HepG2 (cell line): ENCODE measurements around the gene MADCAM1. TPM values are rescaled to one million over a fixed set of nuclear protein-coding genes. Genes with fewer than 3 reads are reported as not detected.

ENCODE experiments used
- ARHGAP35 ChIP-seq: sonication (generic); formaldehyde crosslinking; IDR thresholded peaks from 2 replicates; pipeline ENCODE4 v1.9.0; 2022; ENCODE audit warnings: mild to moderate bottlenecking, inconsistent platforms, moderate library complexity, missing genetic modification reagents, borderline replicate concordance
- ATF7-NPFF ChIP-seq: sonication (generic); formaldehyde crosslinking; IDR thresholded peaks from 2 replicates; pipeline ENCODE4 v1.8.1; 2023; ENCODE audit warnings: mild to moderate bottlenecking, low read depth, missing genetic modification reagents, moderate library complexity
- DR1 ChIP-seq: sonication (generic); formaldehyde crosslinking; IDR thresholded peaks from 2 replicates; pipeline ENCODE4 v1.8.0; 2021; ENCODE audit warnings: mild to moderate bottlenecking, missing genetic modification reagents, inconsistent platforms
- ELF1 ChIP-seq: sonication (generic); formaldehyde crosslinking; IDR thresholded peaks from 2 replicates; pipeline ENCODE4 v1.4.0; 2020; ENCODE audit warnings: missing genetic modification reagents
- SIX4 ChIP-seq: sonication (generic); formaldehyde crosslinking; IDR thresholded peaks from 2 replicates; pipeline ENCODE4 v1.4.0; 2020; ENCODE audit warnings: missing genetic modification reagents
- SMAD9 ChIP-seq: sonication (generic); formaldehyde crosslinking; IDR thresholded peaks from 2 replicates; pipeline ENCODE4 v1.5.1; 2020; ENCODE audit warnings: mild to moderate bottlenecking, missing genetic modification reagents
- SMARCC2 ChIP-seq: fragments of 450-650 bp; IDR thresholded peaks from 2 replicates; pipeline ENCODE4 v1.6.1; 2017; ENCODE audit warnings: antibody characterized with exemption, mild to moderate bottlenecking
- ZBTB38 ChIP-seq: sonication (generic); formaldehyde crosslinking; IDR thresholded peaks from 2 replicates; pipeline ENCODE4 v1.5.1; 2020; ENCODE audit warnings: mild to moderate bottlenecking, missing genetic modification reagents
- ZFP36L2 ChIP-seq: sonication (generic); formaldehyde crosslinking; IDR thresholded peaks from 2 replicates; pipeline ENCODE4 v1.4.0; 2020; ENCODE audit warnings: missing genetic modification reagents
- ZNF263 ChIP-seq: sonication (generic); formaldehyde crosslinking; IDR thresholded peaks from 2 replicates; pipeline ENCODE4 v1.4.0; 2020; ENCODE audit warnings: missing genetic modification reagents
- ZNF296 ChIP-seq: sonication (generic); formaldehyde crosslinking; conservative IDR thresholded peaks from 2 replicates; pipeline ENCODE4 v1.5.0; 2020; ENCODE audit warnings: mild to moderate bottlenecking, missing genetic modification reagents
- ZNF749 ChIP-seq: sonication (generic); formaldehyde crosslinking; IDR thresholded peaks from 2 replicates; pipeline ENCODE4 v1.8.0; 2022; ENCODE audit warnings: mild to moderate bottlenecking, missing genetic modification reagents, moderate library complexity, borderline replicate concordance
- polyA plus RNA-seq, 8 experiments: library from polyadenylated mRNA; depleted of rRNA in 3 of 8; stranded (reverse) in 7 of 8; unstranded in 1 of 8; fragments of >200 nt; fragmentation: Illumina TruSeq in 4 of 8; extraction: Trizol in 4 of 8; gene quantifications; 2 replicates each; pipeline versions ENCODE4 v1.2.1 to v1.2.3, GENCODE V29; 2011 to 2016; ENCODE audit warnings: low read depth in 4 of 8, missing spikeins in 1 of 8, mixed read lengths in 1 of 8; ENCODE audit not compliant: insufficient read depth in 1 of 8
- total RNA-seq, 5 experiments: library from RNA; depleted of rRNA; stranded (reverse); fragments of >200 nt; fragmentation: Illumina TruSeq; extraction: Trizol; gene quantifications; 2 replicates each; pipeline ENCODE4 v1.2.3, GENCODE V29; 2016; ENCODE audit warnings: low read depth in 1 of 5
- TF ChIP-seq, protein P1 (sequence below): sonication (generic); formaldehyde crosslinking; IDR thresholded peaks from 2 replicates; pipeline ENCODE4 v1.5.1; 2020; ENCODE audit warnings: missing genetic modification reagents, mild to moderate bottlenecking, borderline replicate concordance
- TF ChIP-seq, protein P2 (sequence below): IDR thresholded peaks from 2 replicates; pipeline ENCODE4 v1.6.1; 2016; ENCODE audit warnings: missing biosample characterization, missing genetic modification reagents, low read depth
- TF ChIP-seq, protein P3 (sequence below): sonication (generic); formaldehyde crosslinking; IDR thresholded peaks from 2 replicates; pipeline ENCODE4 v1.5.0; 2020; ENCODE audit warnings: mild to moderate bottlenecking, missing genetic modification reagents
- TF ChIP-seq, protein P4 (sequence below): sonication (generic); formaldehyde crosslinking; IDR thresholded peaks from 2 replicates; pipeline ENCODE4 v1.4.0; 2020; ENCODE audit warnings: low read depth, mild to moderate bottlenecking, missing genetic modification reagents
- TF ChIP-seq, protein P5 (sequence below): IDR thresholded peaks from 2 replicates; pipeline ENCODE4 v1.6.1; 2016; ENCODE audit warnings: low read depth, control low read depth
- TF ChIP-seq, protein P6 (sequence below): sonication (generic); formaldehyde crosslinking; IDR thresholded peaks from 2 replicates; pipeline ENCODE4 v1.8.1; 2023; ENCODE audit warnings: mild to moderate bottlenecking, missing genetic modification reagents

MADCAM1 gene
- total and polyA plus RNA-seq, 2 of the 13 experiments (the other 11 are each of a cell fraction or from before 2014, with no cell fraction given) = 0.29 to 0.33 TPM

DNA sequence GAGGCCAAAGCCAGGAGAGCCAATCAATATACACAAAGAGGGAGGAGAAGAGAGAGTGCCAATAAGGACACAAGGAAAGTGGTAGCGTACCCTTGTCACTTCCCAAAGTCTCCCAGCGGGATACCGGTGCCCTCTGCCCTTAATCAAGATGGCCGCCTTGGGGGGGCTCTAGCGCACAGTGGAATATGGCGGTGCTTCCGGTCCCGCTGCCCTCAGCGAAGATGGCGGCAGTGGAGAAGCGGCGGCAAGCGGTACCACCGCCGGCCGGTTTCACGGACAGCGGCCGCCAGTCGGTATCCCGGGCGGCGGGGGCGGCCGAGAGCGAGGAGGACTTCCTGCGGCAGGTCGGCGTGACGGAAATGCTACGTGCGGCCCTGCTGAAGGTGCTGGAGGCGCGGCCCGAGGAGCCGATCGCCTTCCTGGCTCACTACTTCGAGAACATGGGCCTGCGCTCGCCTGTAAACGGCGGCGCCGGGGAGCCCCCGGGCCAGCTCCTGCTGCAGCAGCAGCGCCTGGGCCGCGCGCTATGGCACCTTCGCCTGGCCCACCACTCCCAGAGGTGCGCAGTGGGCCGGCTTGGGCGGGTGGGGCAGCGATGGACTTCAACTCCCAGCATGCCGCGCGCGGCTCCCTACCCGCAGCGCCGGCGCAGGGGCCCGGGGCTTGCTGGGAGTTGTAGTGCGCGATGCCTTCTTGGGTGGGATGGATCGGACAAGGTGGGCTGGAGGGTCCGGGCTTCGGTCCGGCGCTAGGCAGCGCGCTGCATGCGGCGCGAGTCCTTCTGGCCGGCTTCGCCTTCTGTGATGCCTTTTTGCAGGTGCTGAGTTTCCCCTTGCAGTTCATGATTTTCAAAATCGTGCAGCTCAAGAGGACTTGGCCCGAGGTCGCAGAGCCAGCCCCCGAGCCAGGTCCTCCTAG, 11.3 kb downstream of the MADCAM1 start, which contains the start of gene TPGS1 (continued):
- TF ChIP-seq, protein P1, sequence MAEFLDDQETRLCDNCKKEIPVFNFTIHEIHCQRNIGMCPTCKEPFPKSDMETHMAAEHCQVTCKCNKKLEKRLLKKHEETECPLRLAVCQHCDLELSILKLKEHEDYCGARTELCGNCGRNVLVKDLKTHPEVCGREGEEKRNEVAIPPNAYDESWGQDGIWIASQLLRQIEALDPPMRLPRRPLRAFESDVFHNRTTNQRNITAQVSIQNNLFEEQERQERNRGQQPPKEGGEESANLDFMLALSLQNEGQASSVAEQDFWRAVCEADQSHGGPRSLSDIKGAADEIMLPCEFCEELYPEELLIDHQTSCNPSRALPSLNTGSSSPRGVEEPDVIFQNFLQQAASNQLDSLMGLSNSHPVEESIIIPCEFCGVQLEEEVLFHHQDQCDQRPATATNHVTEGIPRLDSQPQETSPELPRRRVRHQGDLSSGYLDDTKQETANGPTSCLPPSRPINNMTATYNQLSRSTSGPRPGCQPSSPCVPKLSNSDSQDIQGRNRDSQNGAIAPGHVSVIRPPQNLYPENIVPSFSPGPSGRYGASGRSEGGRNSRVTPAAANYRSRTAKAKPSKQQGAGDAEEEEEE = no peak
- TF ChIP-seq, protein P2, sequence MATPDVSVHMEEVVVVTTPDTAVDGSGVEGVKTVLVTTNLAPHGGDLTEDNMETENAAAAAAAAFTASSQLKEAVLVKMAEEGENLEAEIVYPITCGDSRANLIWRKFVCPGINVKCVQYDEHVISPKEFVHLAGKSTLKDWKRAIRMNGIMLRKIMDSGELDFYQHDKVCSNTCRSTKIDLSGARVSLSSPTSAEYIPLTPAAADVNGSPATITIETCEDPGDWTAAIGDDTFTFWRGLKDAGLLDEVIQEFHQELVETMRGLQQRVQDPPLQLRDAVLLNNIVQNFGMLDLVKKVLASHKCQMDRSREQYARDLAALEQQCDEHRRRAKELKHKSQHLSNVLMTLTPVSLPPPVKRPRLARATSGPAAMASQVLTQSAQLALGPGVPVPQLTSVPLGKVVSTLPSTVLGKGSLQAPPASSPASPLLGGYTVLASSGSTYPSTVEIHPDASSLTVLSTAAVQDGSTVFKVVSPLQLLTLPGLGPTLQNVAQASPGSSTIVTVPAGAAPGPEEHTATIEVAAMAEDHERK = 0 out of 2 replicates have a peak, but pooled peaks have one; percentile 26
- TF ChIP-seq ZBTB38 (CRISPR knock-in tag) = peak; percentile 23; the same call in 1 of the 2 replicates
- TF ChIP-seq SMARCC2 = no peak
- no peak for TF ChIP-seq ZNF296 (CRISPR knock-in tag)
- peak; percentile 56 for TF ChIP-seq DR1 (CRISPR knock-in tag)
- peak; percentile 80 for TF ChIP-seq ELF1 (CRISPR knock-in tag)
- TF ChIP-seq SMAD9 (CRISPR knock-in tag) = no peak
- TF ChIP-seq SIX4 = no peak
- TF ChIP-seq ZNF263 (CRISPR knock-in tag) = no peak; the same call in 1 of the 2 replicates
- TF ChIP-seq, protein P3, sequence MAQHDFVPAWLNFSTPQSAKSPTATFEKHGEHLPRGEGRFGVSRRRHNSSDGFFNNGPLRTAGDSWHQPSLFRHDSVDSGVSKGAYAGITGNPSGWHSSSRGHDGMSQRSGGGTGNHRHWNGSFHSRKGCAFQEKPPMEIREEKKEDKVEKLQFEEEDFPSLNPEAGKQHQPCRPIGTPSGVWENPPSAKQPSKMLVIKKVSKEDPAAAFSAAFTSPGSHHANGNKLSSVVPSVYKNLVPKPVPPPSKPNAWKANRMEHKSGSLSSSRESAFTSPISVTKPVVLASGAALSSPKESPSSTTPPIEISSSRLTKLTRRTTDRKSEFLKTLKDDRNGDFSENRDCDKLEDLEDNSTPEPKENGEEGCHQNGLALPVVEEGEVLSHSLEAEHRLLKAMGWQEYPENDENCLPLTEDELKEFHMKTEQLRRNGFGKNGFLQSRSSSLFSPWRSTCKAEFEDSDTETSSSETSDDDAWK (CRISPR knock-in tag) = no peak
- TF ChIP-seq, protein P4, sequence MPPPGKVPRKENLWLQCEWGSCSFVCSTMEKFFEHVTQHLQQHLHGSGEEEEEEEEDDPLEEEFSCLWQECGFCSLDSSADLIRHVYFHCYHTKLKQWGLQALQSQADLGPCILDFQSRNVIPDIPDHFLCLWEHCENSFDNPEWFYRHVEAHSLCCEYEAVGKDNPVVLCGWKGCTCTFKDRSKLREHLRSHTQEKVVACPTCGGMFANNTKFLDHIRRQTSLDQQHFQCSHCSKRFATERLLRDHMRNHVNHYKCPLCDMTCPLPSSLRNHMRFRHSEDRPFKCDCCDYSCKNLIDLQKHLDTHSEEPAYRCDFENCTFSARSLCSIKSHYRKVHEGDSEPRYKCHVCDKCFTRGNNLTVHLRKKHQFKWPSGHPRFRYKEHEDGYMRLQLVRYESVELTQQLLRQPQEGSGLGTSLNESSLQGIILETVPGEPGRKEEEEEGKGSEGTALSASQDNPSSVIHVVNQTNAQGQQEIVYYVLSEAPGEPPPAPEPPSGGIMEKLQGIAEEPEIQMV (CRISPR knock-in tag) = no peak
- peak; percentile 15; the same call in 1 of the 2 replicates for TF ChIP-seq ARHGAP35 (CRISPR knock-in tag)
- TF ChIP-seq ZNF749 (CRISPR knock-in tag) = no peak; the same call in 1 of the 2 replicates
- TF ChIP-seq, protein P5, sequence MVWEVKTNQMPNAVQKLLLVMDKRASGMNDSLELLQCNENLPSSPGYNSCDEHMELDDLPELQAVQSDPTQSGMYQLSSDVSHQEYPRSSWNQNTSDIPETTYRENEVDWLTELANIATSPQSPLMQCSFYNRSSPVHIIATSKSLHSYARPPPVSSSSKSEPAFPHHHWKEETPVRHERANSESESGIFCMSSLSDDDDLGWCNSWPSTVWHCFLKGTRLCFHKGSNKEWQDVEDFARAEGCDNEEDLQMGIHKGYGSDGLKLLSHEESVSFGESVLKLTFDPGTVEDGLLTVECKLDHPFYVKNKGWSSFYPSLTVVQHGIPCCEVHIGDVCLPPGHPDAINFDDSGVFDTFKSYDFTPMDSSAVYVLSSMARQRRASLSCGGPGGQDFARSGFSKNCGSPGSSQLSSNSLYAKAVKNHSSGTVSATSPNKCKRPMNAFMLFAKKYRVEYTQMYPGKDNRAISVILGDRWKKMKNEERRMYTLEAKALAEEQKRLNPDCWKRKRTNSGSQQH (CRISPR knock-in tag) = no peak
- no peak for TF ChIP-seq ZFP36L2 (CRISPR knock-in tag)
- TF ChIP-seq, protein P6, sequence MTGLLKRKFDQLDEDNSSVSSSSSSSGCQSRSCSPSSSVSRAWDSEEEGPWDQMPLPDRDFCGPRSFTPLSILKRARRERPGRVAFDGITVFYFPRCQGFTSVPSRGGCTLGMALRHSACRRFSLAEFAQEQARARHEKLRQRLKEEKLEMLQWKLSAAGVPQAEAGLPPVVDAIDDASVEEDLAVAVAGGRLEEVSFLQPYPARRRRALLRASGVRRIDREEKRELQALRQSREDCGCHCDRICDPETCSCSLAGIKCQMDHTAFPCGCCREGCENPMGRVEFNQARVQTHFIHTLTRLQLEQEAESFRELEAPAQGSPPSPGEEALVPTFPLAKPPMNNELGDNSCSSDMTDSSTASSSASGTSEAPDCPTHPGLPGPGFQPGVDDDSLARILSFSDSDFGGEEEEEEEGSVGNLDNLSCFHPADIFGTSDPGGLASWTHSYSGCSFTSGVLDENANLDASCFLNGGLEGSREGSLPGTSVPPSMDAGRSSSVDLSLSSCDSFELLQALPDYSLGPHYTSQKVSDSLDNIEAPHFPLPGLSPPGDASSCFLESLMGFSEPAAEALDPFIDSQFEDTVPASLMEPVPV = no peak
- TF ChIP-seq ATF7-NPFF = no peak; the same call in 1 of the 2 replicates
